CD4-positive, alpha-beta T cell treated with Interleukin-15 for 1 hour (primary cell): ENCODE measurements around the gene NBEA.

Experiments used
- DNase-seq: peaks from one replicate; pipeline ENCODE4 v3.0.0-alpha.2; 2020

The NBEA gene

DNA sequence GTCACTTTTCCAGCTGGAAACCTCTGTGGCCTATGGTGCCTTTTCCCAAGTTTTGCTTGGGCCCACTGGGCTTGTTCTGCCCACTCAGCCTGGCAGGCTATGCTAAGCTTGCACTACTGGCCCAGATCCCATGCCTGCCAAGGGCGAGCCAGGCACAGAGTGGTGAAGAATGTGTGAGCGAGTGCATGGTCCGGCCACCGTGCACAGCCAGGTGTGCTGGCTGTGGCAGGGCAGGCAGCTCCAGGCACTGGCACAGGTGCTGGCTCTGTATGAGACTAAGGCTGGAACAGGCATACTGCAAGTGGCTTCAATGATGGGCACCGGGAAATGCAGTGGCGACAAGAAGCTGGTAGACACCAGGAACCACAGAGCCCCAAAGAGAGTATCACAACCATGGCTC lies 584.5 kb downstream of the NBEA start:
- no peak for DNase-seq

DNA sequence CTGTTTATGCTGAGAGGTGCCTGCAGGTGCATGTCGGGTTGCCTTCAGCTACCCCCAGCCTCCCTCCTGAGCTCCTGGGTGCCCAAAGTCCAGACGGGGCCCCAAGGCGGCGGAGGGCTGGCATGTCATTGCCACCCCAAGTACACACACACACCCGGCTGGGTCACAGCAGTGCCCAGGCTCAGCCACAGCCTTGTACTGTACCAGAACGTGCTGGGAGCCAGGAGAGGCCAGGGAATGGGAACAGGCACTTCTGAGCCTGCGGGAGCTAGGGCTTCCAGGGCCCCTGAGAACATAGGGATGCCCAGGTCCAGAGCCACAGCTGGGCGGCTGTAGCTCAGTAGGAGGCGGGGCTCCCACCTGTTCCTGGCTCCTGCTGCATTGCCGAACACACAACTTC lies 585.4 kb downstream of the NBEA start:
- DNase-seq, result no peak

DNA sequence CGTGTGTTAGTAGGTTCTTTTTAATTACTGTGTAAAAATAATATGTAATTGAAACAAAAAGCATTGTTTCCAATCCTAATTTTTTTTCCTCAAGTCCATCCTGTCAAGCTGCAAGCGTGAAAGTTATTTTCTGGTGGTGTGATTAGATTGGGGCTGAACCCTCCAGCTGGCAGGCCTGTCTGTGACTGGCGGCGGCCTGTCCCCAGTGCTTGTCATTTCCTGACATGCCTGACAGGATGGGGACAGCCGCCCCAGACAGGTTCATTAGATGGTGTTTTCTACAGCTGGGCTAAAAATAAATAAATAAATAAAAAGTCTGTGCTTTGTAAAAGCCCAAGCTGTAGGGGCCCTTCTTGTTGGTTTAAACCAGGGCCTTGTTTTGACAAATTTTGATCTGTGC lies 588.1 kb downstream of the NBEA start:
- DNase-seq, result no peak

DNA sequence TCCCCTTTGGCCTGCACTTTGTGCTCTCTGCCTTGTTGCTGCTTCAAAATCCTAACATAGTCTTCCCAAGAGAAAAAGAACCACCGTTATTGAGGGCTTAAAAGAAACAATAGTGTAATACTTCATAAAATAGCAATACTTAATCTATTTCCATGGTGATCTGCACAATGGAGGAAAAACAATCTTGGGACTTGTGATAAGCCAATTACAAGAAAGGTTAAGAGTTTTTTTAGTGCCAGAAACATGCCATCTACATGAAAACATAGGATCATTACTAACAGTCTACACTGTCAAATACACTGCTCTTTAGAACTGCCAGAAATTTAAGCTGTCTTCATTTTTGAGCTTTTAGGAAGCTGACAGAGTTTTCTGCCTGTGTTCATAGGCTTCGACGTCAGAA lies 588.5 kb downstream of the NBEA start:
- DNase-seq, result no peak

DNA sequence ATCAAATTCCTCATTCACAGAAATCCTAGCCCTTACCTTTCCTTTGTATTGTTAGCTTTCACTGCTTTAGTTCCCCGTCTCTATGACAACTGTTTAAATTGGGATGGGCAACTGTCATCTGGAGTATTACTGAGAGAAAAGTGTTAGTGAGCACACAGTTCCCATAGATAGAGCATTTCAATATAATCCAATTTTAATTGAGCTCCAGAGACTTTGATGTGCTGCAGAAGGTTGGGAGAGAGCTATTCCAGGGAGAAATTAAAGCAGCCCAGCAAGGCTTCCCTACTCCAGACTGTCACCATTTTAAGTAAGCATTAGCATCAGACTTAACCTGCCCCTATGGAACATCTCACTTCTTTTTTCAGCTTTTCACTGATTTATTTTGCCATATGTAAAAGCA lies 589.5 kb downstream of the NBEA start:
- no peak for DNase-seq

DNA sequence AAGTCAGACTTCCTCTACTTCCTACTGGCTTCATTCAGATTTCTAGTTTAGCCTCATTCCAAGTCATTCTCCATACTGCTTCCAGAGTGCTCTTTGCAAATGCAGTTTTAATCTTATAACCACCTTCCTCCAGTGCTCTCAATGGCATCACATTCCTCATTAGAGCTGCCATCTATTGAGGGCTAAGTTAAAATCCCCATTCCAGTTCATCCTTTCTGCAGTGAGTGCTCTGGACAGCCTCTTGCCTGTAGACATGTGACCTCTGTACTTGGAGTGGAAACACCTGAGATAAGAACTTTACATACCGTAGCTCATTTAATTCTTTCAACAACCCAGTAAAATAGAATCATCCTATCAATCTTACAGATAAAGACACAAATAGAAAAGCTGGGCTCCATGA lies 592.3 kb downstream of the NBEA start:
- DNase-seq, result no peak

DNA sequence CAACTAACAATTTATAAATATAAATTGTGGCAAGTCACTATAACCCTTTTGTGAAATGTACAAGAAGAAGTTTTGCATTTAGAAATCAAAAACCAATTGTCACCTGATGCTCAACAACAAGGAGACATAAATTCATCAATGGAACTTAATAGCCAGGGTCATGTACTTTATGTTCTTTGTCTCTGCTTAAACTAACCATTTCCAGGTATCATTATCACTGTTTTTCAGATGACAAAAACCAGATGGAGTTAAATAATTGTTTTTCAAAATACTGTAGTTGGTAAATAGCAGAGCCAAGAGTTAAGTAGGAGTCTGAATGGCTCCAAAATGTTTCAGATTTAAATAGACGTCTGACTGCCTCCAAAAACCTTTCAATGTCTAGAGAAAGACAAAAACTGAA lies 606.7 kb downstream of the NBEA start:
- DNase-seq, result no peak

DNA sequence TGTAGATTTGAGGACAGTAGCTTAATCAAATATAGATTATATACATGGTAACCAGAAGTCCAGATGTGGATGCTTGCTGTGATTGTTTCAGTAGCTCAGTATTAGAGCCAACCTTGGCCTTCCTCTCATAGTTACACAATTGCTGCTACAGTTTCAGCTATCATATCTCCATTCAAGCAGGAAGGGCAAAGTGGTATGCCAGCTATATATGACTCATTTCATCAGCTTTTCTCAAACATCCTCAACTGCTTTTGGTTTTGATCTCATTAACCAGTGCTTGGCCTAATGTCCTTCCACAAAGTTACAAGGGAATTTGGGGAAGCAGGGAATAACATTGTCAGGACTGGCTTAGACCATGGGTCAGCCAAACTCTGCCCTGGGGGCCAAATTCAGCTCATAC lies 607.4 kb downstream of the NBEA start:
- no peak for DNase-seq

DNA sequence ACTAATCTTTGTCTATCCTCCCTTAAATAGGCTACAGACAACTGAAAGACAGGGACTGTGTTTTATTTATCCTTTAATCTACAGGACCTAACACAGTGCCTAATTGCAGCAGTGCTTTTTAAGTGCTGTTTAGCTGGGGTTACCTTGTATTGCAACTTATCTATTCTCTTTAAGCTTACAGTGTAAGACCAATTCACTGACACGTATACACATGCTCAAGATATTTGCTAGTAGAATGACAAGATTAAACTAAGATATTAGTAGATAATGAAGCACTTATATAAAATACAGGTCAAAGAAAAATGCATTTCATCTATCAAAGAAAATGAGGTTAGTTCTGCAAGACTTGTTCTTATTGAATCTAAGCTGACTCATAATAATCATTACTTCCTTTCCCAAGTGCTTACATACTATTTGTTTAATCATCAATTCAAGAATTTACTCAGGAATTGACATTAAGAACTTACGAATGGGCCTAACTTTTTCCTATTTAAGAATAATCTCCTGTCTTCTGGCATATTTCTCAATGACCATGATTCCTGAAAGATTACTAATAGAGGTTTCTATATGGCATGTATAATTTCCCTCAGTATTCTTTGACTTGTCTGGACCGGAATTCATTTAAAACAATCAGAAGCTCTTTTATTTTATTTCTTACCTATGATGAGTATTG lies 610.2 kb downstream of the NBEA start:
- no peak for DNase-seq

DNA sequence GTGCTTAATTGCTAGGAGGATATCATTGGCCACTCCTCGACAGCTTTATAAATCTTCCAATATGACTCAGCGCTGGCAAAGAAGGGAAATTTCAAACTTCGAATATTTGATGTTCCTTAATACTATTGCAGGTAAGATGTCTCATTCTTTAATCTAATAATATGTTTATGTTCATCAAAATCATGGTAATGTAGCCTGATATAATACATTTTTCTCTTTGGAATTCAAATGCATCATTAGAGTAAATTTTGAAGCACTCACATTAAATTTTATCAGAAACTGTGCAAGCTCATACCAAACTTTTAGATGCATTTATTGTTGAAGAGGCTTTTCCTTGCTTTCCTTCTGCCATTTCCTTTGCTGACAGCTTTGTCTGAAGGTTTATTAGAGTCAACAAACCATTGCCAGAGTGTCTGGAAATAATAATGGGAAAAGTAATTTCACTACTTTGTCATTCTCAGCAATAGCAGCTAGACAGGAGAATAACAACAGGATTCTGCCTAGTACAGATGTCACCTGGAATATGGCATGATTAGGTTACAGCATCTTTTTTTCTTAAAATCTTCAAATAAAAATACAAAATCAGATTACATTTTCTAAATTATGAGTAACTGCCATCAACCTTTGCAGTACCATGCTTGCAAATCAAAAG lies 613.0 kb downstream of the NBEA start:
- no peak for DNase-seq

DNA sequence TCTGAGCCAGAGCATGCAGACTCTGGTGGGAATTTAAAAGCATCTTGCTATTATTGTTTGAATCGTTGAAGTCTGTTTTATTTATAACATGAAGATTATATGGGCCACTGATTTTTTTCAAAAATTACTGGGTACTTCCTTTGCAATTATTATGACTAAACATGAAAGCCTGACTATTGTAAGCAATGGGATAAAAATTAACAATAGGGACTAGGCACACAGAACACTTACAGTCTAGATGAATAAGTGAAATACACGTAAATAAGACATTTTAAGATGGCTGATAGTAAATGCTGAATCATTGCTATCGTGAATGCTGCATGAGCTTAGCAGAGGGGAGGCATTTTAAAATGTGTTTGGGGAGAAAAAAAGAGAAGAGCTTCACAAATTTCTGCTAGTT lies 615.4 kb downstream of the NBEA start:
- DNase-seq, result no peak

DNA sequence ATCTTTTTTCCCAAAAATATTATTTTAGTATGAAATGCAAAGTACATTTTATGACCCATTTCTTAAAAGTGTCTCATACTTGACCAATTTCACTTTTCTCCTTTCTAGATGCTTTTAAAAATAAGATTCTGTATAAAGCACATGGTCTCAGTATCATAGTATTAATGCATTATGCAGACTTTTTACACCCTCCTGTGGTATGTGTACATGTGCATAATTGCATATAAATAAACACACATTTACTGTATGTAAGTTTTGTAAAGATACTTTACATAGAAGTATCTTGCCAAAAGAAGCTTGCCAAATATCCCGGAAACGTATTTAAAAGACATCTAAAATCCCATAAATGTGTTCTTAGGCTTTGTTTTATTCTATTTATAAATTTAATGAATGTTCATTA lies 619.5 kb downstream of the NBEA start:
- DNase-seq, result no peak

DNA sequence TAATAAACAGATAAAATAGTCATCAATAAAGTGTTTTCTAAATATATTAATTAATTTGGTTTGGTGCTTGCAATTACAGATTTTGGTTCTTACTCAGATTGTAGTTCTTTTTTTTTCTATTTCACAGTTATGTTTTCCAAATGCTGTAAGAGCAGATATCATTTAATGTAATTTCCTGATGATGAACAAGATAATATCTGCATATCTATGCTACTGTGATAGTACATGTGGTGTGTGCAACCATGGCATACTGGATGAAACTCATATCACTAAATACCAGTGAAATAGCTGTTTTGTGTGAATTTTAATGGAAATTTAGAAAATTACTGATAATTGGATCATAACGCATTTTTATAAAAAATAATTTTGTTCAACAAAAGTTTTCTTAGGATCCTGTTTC lies 623.2 kb downstream of the NBEA start:
- DNase-seq, result no peak

DNA sequence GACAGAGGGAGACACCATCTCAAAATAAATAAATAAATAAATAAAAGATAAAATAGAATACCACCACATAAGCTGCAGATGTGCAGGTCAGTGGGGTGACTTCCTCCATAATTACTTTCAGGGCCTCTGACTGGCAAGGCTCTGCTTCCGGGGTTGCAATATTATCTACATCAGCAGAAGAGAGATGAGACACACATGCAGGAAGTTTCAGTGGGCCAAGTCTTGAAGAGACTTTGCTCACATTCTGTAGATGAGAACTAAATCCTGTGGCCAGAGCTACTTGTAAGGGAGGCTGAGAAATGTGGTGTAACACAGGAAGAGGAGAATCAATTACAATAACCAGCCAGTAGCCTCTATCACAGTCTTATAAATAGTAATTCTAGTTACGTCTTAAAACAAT lies 624.3 kb downstream of the NBEA start:
- no peak for DNase-seq

DNA sequence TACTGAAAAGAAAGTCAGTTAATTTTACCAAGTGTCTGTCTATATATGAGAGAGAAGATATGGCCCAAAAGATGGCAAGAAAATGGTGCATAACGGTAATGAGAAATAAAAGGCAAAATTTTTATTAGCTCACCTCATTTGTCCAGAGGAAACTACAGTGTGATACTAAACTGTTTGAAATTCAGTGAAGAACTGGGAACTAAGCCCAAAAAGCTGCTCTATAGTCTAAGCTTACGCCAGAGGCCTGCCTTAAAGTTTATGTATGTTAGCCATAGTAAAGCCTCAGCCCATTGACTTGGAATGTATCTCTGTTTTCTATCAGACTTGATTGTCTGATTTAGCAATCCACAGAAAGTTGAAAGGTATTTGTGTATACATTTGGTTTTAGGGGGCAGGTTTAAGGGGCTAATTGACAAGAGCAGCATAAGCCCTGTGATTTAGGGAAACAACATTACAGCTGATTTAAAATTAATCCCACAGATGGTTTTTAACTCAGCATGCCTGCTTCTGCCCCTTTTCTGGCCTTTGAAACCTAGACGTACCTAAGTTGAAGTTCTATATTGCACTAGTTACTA lies 625.4 kb downstream of the NBEA start:
- DNase-seq, result no peak

DNA sequence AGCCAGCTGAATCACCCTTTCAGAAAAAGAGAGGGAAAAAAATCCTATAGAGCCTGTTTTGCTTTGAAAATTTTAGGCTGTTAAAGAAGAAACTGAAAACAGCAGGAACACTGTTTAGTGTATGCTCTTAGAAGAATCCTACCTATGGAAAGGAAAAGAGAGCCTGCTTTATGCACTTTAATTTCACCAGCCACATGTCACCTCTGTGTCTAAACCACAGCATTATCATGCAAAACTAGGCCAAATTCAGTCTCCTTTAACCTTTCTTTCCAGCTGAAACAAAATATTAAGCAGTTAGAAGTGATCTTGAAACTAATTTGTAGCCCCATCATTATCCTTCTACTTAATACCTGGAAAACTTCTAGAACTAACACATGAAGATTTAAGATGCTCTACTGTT lies 631.6 kb downstream of the NBEA start:
- DNase-seq, result no peak

DNA sequence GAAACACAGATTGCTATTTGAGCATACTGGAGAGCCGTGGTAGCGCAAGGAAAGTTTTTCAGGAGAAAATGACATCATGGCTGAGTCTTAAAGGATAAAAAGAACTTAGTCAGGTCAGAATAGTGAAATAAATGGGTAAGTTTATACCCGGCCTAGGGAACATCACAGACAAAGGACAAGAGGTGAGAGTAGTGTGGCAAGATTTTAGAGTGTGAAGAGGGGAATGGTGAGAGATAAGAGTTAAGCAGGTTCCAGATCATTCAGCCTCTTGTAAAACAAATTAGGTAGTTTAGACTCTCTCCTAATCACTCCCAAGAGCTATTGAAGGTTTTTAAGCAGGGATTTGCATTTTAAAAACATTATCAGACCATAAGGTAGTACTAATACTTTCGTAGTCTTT lies 650.4 kb downstream of the NBEA start:
- no peak for DNase-seq

DNA sequence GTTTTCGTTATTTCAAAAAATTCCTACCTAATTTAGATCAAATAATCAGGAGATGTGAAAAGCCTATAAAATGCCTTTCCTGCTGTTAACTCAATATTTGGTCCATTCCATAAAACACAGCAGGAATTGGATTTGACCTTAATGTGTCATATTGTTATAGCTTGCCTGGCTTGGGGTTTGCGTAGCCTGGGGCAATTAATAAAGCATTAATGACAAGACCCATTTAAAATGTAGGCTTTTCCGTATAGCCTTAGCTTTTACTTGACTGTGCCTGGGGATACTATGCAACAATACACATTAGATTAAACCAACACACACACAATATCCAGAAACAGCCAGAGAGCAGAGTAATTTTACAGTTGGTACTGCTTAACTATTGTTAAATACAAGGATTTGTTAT lies 651.6 kb downstream of the NBEA start:
- no peak for DNase-seq

DNA sequence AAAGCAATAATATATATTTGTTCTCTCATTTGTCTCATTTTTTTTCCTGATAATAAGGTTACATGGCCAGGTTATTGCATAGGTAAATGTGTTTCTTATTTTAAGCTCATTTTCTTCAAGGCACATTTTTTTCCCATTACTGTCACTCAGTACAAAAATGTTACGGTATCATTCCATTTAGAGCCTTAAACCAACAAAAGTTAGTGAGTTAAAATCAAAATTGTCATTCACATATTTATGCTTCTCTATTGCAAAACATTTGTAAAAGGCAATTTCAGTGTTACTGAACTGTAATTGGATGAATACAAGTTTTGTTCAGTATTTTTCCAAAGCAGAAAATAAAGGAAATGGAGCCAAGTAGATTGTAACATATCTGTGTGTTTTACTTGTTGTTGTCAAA lies 652.0 kb downstream of the NBEA start:
- no peak for DNase-seq

DNA sequence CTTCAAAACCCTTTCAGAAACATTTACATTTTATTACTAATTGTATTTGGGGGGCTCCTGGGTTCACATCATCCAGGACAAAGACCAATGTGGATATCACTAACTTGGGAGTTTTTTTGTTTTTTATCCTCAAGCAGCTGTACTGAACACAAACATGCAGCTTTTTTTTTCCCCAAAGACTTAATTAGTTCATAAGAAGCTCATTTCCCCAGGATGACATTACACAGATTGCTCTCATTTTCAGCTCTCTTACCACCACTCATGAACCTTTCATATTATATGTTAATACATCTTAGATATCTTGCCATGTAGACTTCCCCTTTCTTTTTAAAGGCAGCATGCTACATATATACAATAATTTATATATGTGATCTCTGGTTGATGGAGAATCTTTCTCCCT lies 653.1 kb downstream of the NBEA start:
- no peak for DNase-seq

DNA sequence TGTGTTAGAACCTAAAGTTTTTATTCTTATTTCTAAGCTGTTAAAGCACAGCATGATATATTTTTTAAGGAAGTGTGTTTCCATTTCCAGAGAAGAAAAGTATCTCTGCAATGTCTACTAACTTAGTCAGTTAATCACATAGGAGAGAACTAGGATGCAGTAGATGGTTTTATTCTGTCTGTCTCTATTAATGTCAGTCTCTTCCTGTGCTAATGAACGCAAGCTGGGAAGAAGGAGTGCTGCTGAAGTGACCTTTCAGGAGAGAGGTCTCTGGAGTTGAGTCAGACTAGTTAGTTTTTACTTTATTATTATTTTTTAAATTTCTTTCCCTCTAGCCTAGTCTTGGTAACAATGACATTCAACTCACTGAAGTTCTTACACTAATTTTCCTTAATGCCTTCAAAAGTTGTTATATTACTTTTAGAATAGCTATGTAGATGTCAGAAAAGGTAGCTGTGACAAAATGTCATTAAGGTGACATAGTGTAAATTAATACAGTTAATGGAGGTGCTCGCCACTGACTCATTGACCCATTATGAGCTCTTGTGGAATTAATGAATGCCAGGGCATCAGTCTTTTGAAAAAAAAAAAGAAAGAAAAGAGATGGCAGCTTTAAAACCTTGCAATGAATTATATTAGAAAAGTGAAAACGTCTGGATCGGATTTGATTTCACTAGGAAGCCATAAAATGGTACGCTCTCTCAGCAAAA lies 654.4 kb downstream of the NBEA start:
- DNase-seq, result no peak

DNA sequence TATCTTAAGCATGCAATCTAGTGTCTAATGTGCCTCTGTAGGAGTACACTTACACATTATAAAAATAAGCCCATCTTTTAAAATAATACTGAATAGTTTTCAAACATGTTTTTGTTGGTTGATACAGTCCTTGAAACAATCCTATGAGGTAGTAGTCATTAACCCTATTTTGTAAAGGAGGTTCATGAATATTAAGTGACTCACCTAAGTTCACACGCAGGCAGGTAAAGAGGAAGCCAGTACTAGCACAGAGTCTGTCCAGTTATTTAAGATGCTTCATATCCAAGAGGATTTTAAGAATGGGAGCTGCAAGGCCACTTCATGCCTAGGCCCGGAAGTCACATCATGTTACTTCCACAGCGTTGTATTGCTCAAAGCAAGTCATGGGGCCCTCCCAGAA lies 655.4 kb downstream of the NBEA start:
- no peak for DNase-seq

DNA sequence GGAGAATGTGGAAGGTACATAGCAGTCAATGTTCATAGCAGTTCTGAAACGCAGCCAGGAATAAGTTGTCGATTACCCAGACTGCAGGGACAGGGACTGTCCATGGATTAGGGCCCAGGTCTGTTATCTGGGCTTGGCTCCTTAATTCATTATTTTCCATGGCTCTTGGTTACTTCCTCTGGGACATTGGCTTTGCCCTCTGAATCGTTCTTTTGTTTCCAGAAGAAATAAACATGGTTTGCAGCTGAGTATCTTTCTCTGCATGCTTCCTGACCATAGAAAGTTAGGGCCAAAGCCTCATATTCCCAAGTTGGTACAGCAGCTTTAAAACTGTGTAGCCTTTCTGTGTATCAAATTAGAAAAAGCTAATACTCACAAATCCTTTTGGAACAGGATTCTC lies 656.2 kb downstream of the NBEA start:
- no peak for DNase-seq

DNA sequence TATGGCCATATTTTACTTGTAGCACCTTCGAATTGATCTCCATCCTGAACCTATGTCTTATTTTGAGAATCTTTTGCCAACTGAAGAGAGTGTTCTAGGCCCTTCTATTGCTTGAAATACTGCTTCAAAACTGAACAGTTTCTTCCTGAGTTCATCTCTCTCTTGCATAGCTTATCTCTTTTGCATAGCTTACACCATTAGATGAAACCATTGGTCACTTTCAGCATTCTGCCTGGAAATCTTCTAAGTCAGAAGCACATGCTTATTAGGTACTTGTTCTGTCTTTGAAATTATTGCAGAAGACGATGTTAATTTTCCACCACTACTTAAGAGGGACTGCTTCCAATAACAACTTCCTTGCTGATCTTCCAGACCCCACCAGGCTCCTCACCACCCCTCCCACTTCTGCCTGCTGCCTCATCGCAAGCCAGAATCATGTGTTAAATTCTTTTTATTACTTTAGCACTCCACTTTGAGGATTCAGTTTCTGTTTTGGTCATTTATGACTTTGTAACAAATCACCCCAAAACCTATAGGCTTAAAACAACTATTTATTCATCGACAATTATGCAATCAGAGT lies 656.8 kb downstream of the NBEA start:
- no peak for DNase-seq
